Embryonic facial prominence (tissue), 1 donor: ENCODE measurements around the gene CYGB.
"Not testable (repeated sequence)": the region's sequence is repeated elsewhere in the genome, so short reads cannot be mapped to it uniquely, and the experiment has no call there.

Source experiments
- DNase-seq: peaks from one replicate; pipeline ENCODE4 v3.0.0-alpha.2; 2016; ENCODE audit errors: extremely low spot score

Gene CYGB

DNA sequence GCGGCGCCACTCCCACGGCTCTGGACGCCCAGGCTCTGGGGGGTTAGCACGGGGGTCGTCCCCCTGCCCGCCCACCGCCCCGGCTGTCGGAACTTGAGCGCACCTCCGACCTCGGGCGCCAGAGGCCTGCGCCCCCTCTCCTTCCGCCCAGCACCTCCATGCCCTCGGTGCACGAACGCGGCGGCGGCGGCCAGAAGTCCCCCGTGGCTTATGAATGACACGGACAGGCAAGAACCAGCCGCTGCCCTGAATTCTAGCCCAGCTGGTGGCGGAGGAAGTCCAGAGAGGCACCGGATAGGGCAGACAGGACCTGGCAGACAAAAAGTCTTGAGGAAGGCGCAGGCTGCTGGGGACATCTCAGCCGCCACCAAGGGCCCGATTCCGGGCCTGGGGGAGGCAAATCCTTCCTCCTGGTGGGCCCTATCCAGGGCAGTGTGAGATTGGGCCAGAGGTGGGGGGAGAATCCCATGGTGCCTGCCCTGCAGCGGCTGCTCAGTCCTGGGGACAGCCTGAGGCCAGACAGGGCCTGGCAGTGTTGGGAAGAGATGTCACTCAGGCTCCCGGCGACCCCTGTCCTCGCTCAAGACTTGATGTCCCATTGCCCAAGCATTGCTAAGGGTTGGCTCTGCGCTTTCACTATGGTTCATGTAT is 897 bp upstream of the CYGB start:
- DNase-seq, result no peak

DNA sequence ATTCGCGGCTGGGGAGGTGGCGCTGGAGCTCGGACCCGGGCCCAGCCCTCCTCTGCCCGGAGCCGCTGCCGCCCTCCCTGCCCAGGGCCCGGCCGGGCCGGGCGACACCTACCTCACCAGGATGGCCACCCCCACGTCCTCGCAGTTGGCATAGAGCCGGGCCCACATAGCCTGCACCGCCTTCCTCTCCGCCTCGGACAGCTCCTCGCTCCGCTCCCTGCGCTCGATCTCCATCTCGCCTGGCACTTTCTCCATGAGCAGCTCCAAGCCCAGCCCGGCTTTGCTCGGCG is 276 bp downstream of the CYGB start:
- no peak for DNase-seq

DNA sequence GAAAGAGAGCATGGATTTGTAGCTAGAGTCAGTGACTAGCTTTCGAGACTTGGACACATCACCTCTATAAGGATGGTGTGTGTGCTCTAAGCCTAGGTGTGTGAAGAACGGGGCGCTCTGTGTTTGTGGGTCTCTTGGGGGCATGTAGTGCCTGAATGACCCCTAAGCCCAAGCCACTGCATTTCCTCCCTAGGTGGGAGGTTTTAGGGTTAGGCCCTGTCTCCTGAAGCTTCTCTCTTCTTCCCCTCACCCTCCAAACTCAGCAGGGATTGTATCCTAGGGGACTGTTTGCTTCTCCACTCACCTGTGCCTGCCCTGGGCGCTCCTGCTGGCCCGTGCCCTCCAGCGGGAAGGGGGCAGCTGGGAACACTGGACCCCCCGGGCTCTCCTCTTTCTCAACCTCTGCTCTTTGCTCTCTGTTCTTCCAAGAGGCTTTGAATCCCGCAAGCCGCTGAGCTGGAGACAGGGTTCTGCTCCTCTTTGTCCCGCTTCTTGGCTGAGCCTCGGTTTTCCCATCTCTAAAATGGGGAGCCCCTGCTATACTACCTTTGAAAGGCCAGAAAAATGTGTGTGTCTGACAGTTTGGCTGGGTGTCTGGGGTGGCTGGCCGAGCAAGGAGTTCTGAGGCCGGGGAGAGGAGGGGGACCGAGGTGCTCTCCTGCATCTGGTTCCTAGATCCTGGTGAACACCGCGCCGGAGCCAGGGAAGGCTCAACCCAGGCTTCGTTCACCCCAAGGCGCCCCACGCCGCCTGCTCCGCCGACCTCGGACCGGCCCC is 810 bp downstream of the CYGB start:
- no peak for DNase-seq

DNA sequence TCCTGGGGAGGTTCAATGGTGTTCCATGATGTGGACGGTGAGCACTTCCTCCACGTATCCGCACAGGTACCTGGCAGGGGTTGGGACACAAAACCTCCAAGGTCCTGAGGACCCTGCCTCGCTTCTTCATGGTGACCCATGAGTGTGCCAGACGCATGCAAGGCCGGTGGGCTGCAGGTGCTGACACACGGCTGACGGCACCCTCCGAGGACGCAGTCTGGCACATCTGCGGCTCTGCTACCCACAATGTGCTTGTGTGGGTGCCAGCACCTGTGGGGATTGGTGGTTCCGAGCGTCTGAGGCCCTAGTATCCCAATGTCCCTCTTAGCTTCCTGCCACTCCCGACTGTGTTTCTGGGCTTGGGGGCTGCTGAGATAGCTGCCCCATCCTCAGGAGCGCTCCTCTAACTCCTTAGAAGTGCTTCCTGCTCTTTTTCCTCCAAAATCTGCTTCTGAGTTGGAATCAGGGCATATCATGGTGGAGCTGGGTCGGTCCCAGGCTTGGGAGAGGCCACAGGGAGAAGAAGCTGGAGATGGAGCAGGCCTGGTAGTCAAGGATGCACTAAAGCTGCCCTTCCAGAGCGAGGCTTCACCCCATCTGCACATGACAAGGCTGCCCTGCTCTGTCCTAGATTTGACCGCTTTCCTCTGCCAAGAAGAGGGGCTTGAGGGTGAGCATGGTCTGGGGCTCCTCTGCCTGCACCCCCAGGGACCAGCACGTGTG is 1.6 kb downstream of the CYGB start:
- DNase-seq, result no peak

DNA sequence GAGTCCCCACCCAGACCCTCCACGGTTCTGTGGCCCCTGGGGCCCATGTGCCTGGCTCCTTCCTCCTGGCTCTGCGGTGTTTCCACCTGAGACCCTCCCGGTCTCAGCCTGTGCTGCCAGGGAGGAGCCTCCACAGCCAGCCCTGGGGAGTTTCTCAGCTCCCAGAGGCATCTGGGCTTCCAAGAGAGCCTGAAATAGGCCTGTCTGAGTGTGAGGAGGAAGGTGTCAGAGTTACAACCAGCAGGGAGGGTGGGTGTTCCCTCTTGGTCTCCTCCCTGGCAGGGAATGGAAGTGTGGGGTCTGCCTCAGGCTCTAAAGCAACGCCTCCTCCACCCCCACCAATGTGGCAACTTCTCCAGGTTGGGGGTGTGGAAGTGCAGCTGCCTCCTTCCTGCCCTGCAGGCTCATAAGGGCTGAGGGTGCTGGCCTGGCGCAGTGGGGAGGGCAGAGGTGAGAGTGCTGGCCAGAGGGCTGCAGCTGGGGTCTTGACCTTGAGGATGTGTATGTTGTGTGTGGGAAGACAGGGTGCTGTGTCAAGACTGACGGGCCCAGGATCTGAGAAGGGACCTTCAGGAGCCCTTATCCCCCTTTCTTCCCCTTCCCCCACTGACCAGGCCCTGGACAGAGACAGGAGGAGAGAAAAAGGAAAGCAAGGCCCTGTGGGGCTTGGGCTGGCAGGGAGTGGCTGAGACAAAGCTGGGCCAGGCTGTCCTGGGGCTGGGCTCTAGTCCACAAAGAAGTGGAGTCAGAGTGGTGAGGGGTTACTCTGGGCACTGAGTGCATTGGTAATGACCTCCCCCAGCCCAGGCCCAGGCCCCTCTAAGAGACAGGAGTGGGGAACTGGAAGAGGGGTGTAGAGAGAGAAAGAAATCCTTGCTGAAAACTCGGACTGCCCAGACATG is 2.4 kb downstream of the CYGB start:
- no peak for DNase-seq

DNA sequence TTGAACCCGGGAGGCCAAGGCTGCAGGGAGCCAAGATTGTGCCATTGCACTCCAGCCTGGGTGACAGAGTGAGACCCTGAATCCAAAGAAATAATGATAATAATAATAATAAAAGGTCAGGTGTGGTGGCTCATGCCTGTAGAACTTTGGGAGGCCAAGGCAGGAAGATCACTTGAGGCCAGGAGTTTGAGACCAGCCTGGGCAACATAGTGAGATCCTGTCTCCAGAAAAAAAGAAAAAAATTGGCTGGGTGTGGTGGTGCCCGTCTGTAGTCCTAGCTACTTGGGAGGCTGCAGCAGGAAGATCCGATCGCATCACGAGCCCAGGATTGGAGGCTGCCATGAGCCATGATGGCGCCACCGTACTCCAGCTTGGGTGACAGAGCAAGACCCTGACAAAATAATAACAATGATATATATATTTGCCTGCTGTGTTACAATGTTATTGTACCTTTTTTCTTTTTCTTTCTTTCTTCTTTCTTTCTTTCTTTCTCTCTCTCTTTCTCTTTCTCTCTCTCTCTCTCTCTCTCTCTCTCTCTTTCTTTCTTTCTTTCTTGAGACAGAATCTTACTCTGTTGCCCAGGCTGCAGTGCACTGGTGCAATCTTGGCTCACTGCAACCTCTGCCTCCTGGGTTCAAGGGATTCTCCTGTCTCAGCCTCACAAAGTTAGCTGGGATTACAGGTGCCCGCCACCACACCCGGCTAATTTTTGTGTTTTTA is 3.7 kb downstream of the CYGB start:
- DNase-seq, result not testable (repeated sequence)

DNA sequence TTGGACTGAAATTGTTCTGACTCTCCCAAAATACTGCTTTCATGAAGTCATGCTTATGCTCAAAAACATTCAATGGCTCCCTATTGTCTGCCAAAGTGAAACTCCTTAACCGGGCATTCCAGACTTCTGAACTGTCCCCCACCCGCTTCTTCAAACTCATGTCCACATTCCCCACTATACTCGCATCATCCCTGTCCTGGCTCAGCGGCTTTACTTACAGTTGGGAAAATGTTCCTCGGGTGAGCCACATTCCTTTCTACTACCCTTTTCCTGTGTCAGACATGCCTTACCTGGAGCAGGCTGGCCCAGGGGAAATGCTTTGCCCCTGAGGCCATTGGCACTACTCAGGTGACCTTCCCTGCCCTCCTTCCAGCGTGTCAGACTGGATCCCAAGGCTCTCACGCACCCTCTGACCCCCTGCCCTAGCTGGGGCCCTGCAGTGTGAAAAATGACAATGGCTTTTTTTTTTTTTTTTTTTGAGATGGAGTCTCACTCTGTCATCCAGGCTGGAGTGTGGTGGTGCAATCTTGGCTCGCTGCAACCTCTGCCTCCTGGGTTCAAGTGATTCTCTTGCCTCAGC is 5.3 kb downstream of the CYGB start:
- DNase-seq, result no peak

DNA sequence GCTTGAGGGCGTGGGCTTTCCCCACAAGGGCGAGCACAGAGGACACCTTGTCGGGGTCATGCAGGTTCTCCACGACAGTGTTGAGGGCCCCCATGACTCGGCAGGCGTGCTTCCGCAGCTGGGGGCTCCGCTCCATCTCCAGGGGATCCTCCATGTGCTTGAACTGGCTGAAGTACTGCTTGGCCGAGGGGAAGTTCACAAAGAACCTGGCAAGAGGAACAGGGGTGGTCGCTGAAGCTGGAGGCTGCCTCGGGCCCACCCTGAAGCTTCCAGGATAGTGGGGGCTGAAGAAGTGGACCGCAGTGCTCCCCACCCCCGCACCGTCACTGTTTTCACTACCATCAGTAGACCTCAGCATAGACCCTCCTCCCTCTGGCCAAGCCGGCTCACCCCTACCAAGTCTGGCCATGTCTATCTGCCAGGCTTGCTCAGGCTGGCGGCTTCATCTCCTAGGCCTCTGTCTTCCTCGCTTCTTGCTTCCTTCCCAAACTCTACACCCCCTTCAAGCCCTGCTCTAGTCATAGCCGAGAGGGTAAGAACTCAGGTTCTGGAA is 5.9 kb downstream of the CYGB start:
- no peak for DNase-seq

DNA sequence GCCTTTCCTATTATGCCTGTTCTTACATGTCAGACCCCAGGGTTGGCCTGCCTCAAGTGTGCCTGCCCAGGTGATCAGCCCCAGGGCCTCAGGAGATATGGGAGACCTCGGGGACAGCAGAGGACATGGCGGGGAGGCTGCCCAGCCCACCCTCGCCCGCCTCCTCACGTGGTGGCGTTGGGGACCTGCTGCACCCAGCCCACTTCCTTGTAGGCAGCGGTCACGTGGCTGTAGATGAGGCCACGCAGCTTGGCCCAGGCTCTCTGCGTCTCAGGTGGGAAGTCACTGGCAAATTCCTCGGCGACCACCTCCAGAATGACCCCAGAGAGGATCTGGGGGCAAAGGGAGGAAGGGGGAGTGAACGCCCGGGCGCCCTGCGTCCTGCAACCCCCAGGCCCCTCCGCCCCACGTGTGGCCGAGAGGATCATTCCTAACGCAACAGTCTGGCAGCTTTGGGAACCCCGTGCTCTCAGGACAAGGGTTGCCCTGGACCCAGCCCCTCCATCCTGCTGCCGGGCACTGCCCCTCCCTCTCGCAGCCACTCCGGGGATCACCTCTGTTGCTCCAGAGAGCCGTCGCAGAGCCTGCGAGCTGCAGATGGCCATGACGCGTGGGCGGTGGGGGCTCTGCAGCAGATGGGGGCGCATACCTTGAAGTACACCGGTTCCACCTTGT is 6.6 kb downstream of the CYGB start:
- DNase-seq, result no peak

DNA sequence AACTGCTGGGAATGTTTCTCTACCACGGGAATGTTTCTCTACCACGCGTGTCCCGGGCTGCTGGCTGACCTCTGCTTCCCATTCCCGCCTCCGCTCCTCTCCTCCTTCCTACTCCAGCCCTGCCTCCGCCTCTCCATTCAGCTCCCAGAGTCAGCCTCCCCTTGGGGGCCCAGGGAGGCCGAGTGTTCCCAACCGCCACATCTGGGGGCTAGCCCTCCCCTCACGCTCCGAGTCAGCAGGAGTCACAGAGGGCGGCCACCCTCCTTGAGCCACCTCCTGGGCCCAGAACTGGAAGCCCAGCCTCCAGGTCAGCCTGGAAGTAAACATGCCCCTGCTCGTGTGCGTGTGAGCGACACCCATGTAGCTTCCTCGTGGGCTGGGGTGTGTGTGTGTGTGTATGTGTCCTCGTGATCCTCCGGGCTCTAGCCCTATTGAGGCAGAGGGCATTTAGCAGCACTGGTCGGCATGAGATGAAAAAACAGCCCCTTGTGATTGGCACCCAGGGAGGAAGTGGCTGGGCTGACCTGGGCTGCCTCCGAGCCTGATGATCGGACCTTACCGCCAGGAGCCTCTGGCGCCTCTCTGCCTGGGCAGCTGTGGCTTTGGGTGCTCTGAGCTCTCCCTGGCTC is 7.3 kb downstream of the CYGB start:
- no peak for DNase-seq

DNA sequence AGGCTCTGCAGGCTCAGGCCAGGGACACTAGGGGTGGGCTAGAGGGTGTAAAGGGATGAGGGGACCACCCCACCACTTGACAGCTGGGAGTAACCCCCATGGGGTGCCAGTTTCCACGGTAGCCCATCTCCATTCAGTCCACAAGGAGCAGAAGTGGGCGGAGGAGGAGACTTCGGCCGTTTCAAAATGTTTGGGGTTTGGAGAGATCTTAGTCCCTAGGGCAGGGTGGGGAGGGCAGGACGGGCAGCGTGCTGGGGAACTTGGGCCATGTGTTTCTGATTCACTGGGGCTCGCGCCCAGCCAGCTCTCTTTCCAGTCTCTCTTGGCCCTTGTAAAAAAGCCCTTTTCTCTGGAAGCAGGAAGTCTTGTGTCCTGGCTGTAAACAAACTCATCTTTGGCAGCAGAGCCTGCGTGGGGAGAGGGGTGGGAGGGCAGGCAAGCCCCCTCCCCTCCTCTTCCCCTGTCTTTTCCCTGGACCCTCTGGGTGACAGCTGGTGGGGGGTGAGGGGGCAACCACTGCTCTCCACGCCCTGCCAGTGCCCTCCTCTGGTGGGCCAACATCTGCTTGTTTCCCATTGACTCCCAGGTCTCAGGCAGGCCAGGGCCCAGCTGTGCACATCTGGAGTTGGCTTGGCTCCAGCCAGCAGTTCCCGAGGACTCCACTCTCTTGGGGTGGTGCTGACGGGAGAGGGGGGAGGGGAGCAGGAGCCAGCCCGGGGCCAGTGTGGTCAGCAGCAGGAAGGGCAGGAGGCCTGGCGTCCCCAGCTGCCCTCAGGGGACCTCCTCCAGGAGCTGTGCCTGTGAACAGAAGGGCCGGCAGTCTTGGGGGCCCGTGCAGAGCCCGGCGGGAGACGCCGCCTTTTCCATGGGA is 8.1 kb downstream of the CYGB start:
- DNase-seq, result peak; percentile 36

DNA sequence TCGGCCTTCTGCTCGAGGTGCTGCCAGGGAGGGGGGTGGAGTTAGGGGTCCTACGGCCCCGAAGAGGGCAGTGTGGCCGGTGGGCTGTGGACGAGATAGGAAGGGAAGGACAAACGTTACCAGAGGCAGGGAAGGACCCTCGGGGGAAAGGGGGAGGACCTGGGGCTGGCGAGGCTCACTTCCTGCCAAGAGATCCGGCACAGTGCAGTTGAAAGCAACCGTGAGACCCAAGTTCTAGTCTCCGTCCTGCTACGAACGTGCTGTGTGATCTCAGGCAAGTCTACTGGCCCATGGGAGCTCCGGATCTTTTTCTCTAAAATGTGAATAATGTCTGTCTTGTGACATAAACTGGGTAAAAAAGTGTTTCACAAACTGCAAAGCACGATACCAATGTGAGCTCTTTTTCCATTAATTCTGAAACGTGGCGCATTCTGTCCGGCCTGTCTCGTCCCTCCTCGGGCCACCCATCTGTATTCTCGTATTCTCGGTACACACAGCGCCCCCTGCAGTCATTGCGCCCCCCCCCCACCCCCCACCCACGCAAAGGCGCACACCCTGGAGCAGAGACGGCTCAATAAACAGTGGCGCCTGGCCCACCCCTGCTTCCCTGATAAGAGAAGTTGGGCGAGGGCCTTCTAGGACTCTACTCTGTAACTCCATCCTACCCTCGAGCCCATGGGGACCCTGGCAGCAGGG is 8.8 kb downstream of the CYGB start:
- no peak for DNase-seq

DNA sequence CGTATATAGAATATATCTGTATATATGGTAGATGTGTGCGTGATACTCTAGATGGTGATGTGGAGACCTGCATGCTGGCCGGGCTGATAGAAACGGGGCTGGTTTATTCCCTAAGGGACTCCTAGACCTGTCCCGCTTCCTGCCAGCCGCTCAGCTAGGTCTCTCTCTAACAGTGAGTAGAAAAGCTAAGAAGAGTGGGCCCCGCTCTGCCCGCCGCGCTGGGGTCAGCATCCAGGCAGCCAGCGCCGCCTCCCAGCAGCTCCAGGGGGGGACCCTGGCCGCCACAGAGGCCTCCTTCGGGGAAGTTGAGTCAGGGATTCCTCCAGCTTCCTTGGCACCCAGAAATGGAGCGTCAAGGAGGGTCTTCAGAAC is 9.4 kb downstream of the CYGB start:
- DNase-seq, result no peak

DNA sequence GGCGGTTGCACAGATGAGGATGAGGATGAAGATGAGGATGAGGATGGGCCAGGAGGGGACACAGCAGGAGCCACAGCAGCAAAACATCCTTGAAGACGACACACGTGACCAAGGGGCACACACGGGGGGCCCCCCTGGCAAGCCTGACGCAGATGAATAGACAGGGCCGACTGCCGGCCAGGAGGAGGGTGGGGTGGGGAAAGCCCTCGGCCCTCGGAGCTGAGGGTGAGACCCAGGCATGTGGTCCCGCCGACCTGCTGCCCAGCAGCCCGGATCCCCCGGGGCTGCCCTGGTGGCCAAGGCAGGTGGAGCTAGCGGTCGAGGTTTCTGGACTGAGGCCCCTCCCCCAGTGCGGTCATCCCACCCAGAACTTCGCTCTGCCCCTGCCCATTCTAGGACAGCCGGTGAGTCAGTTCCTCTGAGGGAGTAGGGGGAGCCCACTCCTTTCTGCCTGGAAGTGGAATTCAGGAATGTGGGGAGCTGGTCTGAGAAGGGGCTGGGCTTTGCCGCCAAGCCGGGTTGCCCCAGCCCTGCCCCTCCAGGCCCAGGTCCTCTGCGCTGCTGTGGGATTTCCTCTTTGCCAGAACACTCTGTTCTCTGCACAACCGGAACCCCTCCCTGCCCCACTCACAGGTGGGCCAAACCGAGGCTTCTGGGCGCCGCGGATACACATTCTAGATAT is 9.9 kb downstream of the CYGB start:
- DNase-seq, result no peak

DNA sequence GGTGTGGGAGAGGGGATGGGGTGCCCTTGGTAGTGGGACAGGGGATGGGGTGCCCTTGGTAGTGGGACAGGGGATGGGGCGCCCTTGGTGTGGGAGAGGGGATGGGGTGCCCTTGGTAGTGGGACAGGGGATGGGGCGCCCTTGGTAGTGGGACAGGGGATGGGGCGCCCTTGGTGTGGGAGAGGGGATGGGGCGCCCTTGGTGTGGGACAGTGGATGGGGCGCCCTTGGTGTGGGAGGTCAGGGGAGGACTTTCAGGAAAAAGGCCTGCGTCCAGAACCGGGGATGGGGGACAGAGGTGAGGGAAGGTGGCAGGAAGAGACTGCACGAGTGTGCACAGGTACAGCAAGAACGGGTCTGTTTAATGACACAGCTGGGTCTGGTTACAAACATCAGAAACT is 10.5 kb downstream of the CYGB start:
- not testable (repeated sequence) for DNase-seq

DNA sequence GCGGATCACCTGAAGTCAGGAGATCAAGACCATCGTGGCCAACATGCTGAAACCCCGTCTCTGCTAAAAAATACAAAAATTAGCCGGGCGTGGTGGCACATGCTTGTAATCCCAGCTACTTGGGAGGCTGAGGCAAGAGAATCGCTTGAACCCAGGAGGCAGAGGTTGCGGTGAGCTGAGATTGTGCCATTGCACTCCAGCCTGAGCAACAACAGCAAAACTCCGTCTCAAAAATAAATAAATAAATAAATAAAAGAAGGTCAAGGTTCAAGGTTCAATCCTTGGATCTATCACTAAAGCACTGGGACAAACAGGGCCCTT is 12.0 kb downstream of the CYGB start:
- not testable (repeated sequence) for DNase-seq

DNA sequence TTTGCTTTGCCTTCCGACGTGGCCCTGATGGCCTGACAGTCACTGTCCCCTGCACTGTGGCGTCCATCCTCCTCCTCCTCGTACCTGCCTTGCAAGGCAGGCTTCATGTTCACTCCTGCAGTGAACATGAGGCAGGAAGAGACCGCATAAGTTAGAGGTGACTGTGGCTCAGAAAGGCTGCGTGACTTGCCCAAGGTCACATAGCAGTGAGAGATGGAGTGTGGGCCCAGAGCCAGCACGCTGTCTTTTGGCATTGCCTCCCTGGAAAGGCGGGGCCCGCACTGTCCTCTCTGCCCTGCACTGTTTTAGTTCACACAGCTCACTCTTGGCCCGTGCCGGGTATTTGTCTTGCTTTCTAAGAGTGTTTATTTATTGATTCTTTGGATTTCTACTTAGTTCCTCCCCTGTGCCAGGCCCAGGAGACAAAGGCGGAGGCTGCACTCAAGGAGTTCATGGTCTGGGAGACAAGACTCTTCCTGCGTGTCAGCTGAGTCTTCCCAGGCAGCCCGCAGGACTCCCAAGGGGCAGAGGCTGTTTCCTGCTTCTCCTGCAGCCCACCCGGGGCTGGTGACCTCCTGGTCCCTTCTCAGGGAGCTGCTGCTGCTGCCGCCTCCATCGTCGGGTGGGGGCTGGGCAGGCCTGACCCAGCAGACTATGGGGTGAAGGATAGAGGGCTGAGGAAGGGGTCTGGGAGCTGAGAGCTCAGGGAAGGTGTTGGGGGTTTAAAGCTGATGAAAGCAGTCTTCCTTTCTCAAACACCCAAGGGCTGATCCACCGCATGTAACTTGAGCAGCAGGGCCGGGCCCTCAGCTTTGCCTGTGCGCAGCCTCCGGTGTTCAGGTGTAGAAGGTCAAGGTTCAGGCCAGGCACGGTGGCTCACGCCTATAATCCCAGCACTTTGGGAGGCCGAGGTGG is 12.7 kb downstream of the CYGB start:
- DNase-seq, result no peak
